ENCODE measurements around the gene ERAL1. TPM values are rescaled to one million over a fixed set of nuclear protein-coding genes. Genes with fewer than 3 reads are reported as not detected.
"Not testable (repeated sequence)": the region's sequence is repeated elsewhere in the genome, so short reads cannot be mapped to it uniquely, and the experiment has no call there.

ERAL1 gene
- total and polyA plus RNA-seq, 2 of the 8 experiments (the other 6 are each of a cell fraction or from before 2014, with no cell fraction given), result 67.8 to 122 TPM

- not testable (repeated sequence) for H4K91ac ChIP-seq (replicated peaks; ENCODE audit: insufficient read length, low read length); H3K4me2 ChIP-seq (ENCODE audit: insufficient read depth in 1 of 2, low read depth in 2 of 2, low read length in 2 of 2); H2BK120ac ChIP-seq (replicated peaks; ENCODE audit: low read depth, low read length); H4K20me1 ChIP-seq (replicated peaks in 1 of 2; ENCODE audit: control insufficient read depth in 1 of 2, insufficient read depth in 2 of 2, low read length in 2 of 2); H2BK12ac ChIP-seq (ENCODE audit: low read depth, low read length); H4K8ac ChIP-seq (ENCODE audit: extremely low read depth, insufficient read depth, low read length); H3K18ac ChIP-seq (ENCODE audit: extremely low read depth, low read length); H3K36me3 ChIP-seq (ENCODE audit: control insufficient read depth in 2 of 4, insufficient read depth in 4 of 4, low read length in 3 of 4); H3K4ac ChIP-seq (replicated peaks; ENCODE audit: insufficient read length, low read depth, low read length); FAIRE-seq; H3K9ac ChIP-seq (replicated peaks in 1 of 4; ENCODE audit: extremely low read depth in 1 of 4, low read depth in 3 of 4, low read length in 3 of 4); H2BK15ac ChIP-seq (ENCODE audit: low read length); H3K9me3 ChIP-seq (ENCODE audit: insufficient read depth in 2 of 2, low read depth in 1 of 2, low read length in 1 of 2); H3K23me2 ChIP-seq (ENCODE audit: low read depth, low read length); H3K4me1 ChIP-seq (replicated peaks in 1 of 4; ENCODE audit: control insufficient read depth in 3 of 4, insufficient read depth in 4 of 4, low read length in 3 of 4); H2BK5ac ChIP-seq (ENCODE audit: low read depth, low read length); H3K79me1 ChIP-seq (ENCODE audit: low read depth, low read length); H2BK20ac ChIP-seq (ENCODE audit: low read length); DNase-seq (ENCODE audit: low read depth in 1 of 2, low spot score in 2 of 2); H3K27ac ChIP-seq (ENCODE audit: low read depth, low read length); H2AFZ ChIP-seq (ENCODE audit: low read length); H3K4me3 ChIP-seq (ENCODE audit: extremely low read depth in 1 of 4, insufficient read depth in 2 of 4, low read depth in 3 of 4, low read length in 4 of 4); H3K23ac ChIP-seq (ENCODE audit: insufficient read length); H2AK5ac ChIP-seq (ENCODE audit: low read depth, low read length); H3K27me3 ChIP-seq (replicated peaks in 1 of 4; ENCODE audit: control insufficient read depth in 3 of 4, extremely low read depth in 1 of 4, insufficient read depth in 3 of 4, low read length in 3 of 4); H4K5ac ChIP-seq (ENCODE audit: insufficient read length, low read depth, low read length); H3K14ac ChIP-seq (ENCODE audit: insufficient read length); H3K56ac ChIP-seq (replicated peaks; ENCODE audit: insufficient read length, low read depth, low read length)
- peaks cover 6 to 85% of the 10 kb centered on the region in 2 experiments for H3K79me2 ChIP-seq (ENCODE audit: control insufficient read depth in 1 of 2, insufficient read depth in 2 of 2, low read length in 2 of 2)
- 95% methylated on average over 10 of the region's 10 CpGs; no CpG with 5 or more reads in 1 of the 2 experiments for whole genome bisulfite sequencing, 2 experiments (ENCODE audit: extremely low coverage in 1 of 2, insufficient coverage in 1 of 2, insufficient read length in 1 of 2, insufficient replicate concordance in 2 of 2, low coverage in 1 of 2, low lambda C conversion rate in 2 of 2, missing lambda C conversion rate in 1 of 2)
- ChIA-PET CTCF (ENCODE audit: partially characterized antibody) (interaction anchor here (0.9 to 1.6 kb wide), 4 partner anchors 10 to 110 kb away, joined by 3 to 5 read pairs (median 4); partner anchors contain the start of gene TLCD1), POLR2A (ENCODE audit: partially characterized antibody) (interaction anchor here (1.0 to 3.3 kb wide), 5 partner anchors 9 to 117 kb away, joined by 3 to 11 read pairs (median 3); partner anchors contain the start of gene RPL23A)
These were observed 18.3 kb upstream of the ERAL1 start for GRCh38 chr17:28836541-28836940.

Measured in H1 (cell line).